Keratinocyte (primary cell): ENCODE measurements around the gene DCTPP1.

Experiments used
- EZH2 ChIP-seq: IDR thresholded peaks from one replicate; pipeline ENCODE4 v1.6.1; 2012; ENCODE audit warnings: inconsistent platforms, mild to moderate bottlenecking, low read length, moderate library complexity
- TF ChIP-seq, protein P1 (sequence below), 3 experiments: IDR thresholded peaks in 1 of 3; conservative IDR thresholded peaks in 1 of 3; optimal IDR thresholded peaks in 1 of 3; 2 replicates in 2 of 3; 3 replicates in 1 of 3; pipeline versions ENCODE3 to v1.5.1; 2011; ENCODE audit warnings: low read length in 3 of 3, mild to moderate bottlenecking in 3 of 3, moderate library complexity in 2 of 3, control low read depth in 1 of 3, inconsistent platforms in 1 of 3; ENCODE audit not compliant: insufficient read depth in 2 of 3; ENCODE audit errors: extremely low read depth in 1 of 3

DNA sequence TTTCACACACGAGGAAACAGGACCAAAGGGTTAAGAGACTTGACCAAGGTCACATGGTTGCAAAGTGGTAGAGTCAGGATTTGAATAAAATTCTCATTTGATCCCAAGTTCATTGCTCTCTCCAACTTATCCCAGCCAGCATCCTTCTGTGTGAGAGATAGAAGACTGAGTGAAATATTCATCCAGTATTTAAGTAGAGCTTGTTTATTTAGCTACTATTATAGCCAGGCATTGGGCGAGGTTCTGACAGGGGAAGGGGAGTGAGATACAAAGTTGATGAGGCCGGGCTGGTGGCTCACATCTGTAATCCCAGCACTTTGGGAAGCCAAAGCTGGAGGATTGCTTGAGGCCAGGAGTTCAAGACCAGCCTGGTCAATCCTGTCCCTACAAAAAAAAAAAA, 47.2 kb upstream of the DCTPP1 start:
- TF ChIP-seq, protein P1, sequence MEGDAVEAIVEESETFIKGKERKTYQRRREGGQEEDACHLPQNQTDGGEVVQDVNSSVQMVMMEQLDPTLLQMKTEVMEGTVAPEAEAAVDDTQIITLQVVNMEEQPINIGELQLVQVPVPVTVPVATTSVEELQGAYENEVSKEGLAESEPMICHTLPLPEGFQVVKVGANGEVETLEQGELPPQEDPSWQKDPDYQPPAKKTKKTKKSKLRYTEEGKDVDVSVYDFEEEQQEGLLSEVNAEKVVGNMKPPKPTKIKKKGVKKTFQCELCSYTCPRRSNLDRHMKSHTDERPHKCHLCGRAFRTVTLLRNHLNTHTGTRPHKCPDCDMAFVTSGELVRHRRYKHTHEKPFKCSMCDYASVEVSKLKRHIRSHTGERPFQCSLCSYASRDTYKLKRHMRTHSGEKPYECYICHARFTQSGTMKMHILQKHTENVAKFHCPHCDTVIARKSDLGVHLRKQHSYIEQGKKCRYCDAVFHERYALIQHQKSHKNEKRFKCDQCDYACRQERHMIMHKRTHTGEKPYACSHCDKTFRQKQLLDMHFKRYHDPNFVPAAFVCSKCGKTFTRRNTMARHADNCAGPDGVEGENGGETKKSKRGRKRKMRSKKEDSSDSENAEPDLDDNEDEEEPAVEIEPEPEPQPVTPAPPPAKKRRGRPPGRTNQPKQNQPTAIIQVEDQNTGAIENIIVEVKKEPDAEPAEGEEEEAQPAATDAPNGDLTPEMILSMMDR (optimal IDR thresholded peaks at IDR 0.05 in 1 of 3, IDR thresholded peaks at IDR 0.05 in 1 of 3, conservative IDR thresholded peaks at IDR 0.05 in 1 of 3; ENCODE audit: extremely low read depth in 1 of 3, insufficient read depth in 2 of 3, low read length in 3 of 3) = no peak
- TF ChIP-seq EZH2 = no peak
